D341Med (cell line): Measurements from ENCODE around the gene ZBTB16.

Experiments
- DNase-seq: peaks from one replicate; pipeline ENCODE4 v3.0.0; 2012; ENCODE audit warnings: low spot score

The ZBTB16 gene

DNA sequence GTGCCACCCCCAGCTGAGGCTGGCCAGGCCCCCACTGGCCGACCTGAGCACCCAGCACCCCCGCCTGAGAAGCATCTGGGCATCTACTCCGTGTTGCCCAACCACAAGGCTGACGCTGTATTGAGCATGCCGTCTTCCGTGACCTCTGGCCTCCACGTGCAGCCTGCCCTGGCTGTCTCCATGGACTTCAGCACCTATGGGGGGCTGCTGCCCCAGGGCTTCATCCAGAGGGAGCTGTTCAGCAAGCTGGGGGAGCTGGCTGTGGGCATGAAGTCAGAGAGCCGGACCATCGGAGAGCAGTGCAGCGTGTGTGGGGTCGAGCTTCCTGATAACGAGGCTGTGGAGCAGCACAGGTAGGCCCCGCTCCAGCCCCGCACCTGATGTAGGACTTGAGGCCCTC lies 4.7 kb downstream of the ZBTB16 start:
- DNase-seq: no peak

- DNase-seq: no peak
Measured at GRCh38 chr11:114065094-114065493, 5.6 kb downstream of the ZBTB16 start.

DNA sequence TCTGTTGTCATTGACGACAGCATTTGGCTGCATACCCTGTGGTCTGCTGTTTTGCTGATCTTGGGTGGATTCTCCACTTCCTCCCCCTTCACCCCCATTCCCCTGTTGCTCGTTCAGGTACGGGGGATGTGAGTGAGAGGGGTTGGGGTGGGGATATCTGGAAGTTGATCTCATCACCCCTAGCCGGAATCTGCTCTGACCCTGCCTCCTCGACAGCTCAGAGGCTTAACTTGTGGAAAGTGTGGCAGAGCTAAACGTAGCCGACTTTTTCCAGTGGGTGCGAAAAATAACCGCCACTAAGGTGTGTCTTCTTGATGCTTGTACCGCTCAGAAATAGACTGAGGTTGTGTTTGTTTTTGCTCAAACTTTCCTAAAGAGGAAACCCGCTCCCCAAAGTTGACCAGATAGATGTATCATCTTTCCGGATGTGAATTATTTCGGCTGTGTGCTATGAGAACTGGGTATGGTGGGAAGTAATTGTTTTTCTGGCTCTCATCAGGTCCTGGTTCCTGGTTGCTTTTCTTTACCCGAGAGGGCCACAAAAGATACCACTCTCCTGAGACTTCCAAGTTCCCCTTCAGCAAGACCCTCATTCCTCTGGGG lies 6.6 kb downstream of the ZBTB16 start:
- DNase-seq: no peak

DNA sequence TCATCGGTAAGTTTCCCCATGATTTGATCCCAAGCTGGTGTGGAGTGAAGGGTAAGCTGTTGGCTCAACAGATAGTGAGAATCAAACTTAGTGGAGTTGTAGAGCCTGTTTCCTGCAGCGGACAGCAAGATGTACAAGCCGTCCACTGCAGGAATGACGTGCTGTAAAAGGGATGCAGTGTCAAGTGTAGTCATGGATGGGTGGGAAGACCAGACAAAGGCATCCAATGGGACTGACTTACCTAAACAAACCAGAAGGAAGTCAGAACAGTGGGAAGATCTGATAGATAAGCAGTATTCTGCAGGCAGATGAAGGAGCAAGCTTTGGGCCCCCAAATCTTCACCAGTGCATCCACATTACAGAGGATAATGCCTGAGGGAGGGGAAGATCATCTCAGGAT lies 8.8 kb downstream of the ZBTB16 start:
- DNase-seq: no peak

DNA sequence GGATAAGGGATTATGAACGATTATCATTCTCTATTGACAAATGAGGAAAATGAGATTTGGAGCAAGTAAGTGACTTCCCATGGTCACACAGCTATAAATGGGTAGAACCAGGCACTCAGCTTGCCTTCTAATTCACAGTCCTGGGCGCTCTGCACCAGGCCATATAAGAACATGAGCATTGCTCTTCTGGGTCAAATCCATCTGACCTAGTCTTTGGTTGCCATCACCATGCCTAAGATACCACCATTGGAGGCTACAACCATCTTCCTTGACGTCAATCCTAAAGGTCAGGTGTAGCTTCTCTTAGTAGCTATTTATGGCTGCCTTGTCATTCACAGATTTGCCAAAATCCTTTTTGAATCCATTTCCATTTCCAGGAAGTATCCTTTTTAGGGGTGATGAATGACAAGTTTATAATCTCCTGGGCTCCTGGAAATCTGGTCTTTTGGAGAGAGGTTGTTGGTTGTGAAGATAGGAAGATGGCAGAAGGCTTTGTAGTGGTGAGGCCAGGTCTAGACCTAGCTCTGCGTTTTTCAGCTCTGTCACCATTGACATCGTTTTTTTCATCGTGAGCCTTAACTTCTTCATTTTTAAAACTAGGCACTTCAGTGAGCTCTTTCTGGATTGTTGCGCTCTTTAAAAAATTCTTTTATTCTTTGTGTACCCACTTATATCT lies 11.1 kb downstream of the ZBTB16 start:
- DNase-seq: no peak

- no peak for DNase-seq
Measured at GRCh38 chr11:114073007-114073827, 13.7 kb downstream of the ZBTB16 start.

DNA sequence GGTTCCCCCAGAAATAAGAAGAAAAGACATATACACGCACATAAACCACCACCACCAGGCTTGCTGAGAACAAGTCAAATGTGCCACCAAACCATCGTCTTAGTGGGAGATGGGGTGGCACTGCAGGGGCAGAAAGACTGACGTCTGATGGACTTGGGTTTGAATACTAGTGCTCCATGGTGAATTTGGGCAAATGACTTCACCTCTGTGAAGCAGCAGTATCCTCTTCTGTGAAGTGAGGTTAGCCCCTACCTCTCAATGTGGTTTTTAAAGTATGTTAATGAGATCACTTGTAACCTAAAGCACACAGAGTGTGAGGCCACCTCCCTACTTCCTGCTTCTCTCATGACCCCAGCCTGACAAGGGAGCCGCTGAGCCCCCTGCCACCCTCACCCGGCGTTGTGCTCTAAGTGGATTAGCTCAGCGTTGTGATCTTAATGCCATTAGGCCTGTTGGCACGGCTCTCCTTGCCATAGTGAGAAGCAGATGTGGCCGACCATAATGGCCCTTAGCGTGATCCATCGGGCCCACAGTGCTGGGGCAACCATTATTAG lies 14.4 kb downstream of the ZBTB16 start:
- DNase-seq: no peak

GRCh38 chr11:114074546-114075343 lies 15.2 kb downstream of the ZBTB16 start:
- DNase-seq: no peak

DNA sequence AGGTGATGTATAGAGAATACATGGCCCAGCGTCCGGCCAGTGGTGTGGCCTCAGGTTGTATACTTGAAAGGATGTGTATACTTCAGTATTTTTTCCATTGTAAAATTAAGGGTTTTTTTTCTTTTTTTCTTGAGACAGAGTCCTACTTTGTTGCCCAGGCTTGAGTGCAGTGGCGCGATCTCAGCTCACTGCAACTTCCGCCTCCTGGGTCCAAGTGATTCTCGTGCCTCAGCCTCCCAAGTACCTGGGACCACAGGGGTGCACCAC lies 15.8 kb downstream of the ZBTB16 start:
- no peak for DNase-seq

- peak; percentile 68 for DNase-seq
Measured at GRCh38 chr11:114075891-114076441, 16.5 kb downstream of the ZBTB16 start.

DNA sequence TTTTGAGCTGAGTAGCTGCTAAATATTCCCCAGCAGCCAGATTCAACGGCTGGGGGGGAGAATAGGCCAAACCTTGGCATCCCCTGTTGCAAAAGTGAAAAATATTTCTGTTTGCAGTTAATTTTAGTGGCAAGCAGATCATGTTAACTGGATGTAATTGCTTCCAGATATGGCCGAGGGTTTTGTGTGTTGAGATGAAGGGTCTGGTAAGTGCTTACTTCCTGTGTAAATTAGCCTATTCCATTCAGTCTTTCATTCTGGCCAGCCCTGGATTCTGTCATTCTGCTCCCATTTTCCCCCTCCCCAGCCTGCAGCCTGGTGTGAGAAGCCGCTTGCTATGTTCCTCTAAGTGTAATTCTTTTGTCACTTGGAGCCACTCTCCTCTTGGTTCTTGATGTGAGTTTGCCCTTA lies 17.4 kb downstream of the ZBTB16 start:
- no peak for DNase-seq

DNA sequence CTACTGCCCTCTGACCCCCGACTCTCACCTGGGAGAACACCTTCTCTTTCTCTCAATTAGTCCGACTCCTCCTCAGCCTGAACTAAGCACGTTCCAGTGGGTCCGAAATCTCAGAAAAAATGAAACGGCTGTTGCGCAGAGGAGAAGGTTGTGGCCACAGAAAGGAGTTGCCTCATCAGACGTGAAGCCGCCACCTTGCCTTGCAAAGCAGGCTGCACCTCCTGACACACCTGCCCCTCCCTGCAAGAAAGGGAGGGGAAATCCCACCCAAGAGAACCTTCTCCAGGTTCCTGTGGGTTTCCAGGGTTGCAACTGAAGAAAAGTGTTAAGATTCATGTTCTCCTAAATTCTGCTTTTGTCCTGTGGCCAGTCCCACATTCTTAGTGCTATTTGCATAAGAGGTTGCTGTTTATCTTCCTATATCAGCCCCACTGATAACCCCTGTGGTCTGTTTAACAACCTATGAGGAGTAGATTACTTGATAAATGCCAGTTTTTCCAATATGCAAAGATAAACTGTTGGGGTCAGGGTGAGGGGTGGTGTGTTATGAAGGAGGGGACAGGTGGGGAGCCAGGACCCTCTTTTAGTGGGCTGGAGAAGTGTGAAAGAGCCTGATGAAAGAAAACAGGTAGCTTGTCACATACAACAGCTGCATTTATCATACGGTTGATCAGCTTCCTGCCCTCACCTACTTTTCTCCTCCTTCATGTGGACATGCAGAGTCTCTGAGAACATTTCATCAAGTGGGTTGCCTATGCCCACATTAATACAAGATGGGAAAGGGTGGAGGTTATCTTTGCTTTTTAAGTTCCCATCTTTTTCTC lies 18.2 kb downstream of the ZBTB16 start:
- DNase-seq: no peak

DNA sequence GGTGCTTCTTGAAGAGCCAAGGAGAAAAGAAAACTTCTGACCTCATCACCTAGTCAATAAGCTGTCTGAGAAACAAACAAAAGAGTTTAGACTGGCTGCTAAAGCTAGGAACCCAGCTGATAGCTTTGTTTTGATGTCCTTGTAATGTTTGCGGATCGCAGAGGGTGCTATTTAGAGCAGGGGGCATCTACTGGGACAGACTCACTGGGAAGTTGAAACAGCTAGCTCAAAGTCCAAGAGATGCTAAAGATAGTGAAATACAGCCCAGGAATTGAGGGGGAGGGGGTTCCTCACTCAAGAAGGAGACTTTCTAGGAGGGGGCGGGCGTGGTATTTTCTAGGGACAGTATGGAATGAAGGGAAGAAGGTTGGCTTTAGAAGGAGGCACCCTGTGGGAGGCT lies 18.9 kb downstream of the ZBTB16 start:
- no peak for DNase-seq

GRCh38 chr11:114079511-114080065 lies 20.1 kb downstream of the ZBTB16 start:
- DNase-seq: no peak

DNA sequence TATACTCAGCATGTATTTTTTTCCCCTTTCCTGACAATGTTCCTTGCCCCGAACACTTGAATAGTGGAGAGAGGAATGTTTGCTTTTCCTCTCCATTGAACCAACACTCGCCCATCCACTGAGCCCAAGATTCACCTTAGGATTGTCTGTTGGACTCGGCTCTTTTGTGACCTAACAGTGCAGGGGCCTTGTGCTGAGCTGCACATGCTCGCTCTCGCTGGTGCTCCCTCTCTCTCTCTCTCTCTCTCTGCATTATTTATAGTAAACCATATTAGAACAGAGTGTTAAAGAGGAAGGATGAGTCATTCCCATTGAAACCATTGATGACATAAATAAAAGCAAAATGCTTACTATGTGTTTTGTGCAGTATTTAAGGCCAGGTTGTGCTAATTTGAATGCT lies 20.7 kb downstream of the ZBTB16 start:
- DNase-seq: no peak

GRCh38 chr11:114080769-114081168 lies 21.3 kb downstream of the ZBTB16 start:
- no peak for DNase-seq

GRCh38 chr11:114081641-114082414 lies 22.3 kb downstream of the ZBTB16 start:
- no peak for DNase-seq

DNA sequence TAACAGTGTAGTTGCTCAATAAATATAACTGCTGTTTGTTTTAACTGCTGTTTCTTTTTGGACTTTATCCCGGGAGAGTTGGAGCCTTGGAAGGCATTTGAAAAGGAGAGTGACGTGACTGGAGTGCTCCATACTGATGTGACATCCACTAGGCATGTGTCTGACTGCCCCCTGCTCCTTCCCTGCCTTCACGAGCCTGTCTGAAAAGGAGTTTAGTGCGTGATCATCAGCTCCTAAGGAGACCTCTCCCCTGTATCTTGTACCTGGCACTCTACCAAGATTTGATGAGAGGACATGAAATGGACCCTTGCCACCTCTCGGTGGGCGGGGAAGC lies 22.9 kb downstream of the ZBTB16 start:
- no peak for DNase-seq

GRCh38 chr11:114082767-114083181 lies 23.3 kb downstream of the ZBTB16 start:
- no peak for DNase-seq
